Aorta (tissue), 5 donors: ENCODE results near the gene ARHGAP12. TPM values are rescaled to one million over a fixed set of nuclear protein-coding genes. Genes with fewer than 3 reads are reported as not detected.
"Not testable (repeated sequence)": the region's sequence is repeated elsewhere in the genome, so short reads cannot be mapped to it uniquely, and the experiment has no call there.

ENCODE experiments used
- ATAC-seq: fragments of 200-7000 bp; cut with Tn5 transposase; one replicate; pipeline ENCODE4 v1.9.1; 2022; ENCODE audit warnings: moderate library complexity; ENCODE audit not compliant: low FRiP score
- DNase-seq, 2 donors: peaks; one replicate each; pipeline ENCODE4 v3.0.0-alpha.2; 2020
- H3K27ac ChIP-seq, 2 donors: one replicate each; pipeline ENCODE4 v1.5.1; 2013; ENCODE audit warnings: low read length in 2 of 2, mild to moderate bottlenecking in 2 of 2, moderate library complexity in 2 of 2, control low read depth in 1 of 2, inconsistent platforms in 1 of 2, low read depth in 1 of 2
- H3K27me3 ChIP-seq, 2 donors: one replicate each; pipeline ENCODE4 v1.6.1; 2013; ENCODE audit warnings: control low read depth in 1 of 2, low read length in 1 of 2, mild to moderate bottlenecking in 1 of 2, moderate library complexity in 1 of 2; ENCODE audit not compliant: insufficient read depth in 2 of 2, control insufficient read depth in 1 of 2
- H3K36me3 ChIP-seq, 2 donors: one replicate each; pipeline ENCODE4 v1.6.1; 2013; ENCODE audit warnings: control low read depth in 1 of 2, low read length in 1 of 2, mild to moderate bottlenecking in 1 of 2; ENCODE audit not compliant: insufficient read depth in 2 of 2, control insufficient read depth in 1 of 2
- H3K4me1 ChIP-seq, 2 donors: one replicate each; pipeline ENCODE4 v1.6.1; 2013; ENCODE audit warnings: low read length in 2 of 2, control low read depth in 1 of 2, mild to moderate bottlenecking in 1 of 2, moderate library complexity in 1 of 2; ENCODE audit not compliant: insufficient read depth in 2 of 2, control insufficient read depth in 1 of 2
- H3K4me3 ChIP-seq, 2 donors: one replicate each; pipeline ENCODE4 v1.5.1; 2013; ENCODE audit warnings: low read length in 2 of 2, control low read depth in 1 of 2, mild to moderate bottlenecking in 1 of 2
- H3K9me3 ChIP-seq: one replicate; pipeline ENCODE4 v1.6.1; 2013; ENCODE audit warnings: mild to moderate bottlenecking, low read length; ENCODE audit not compliant: control insufficient read depth
- WGBS, 2 donors: extraction: QIAGEN DNeasy Blood & Tissue Kit; methylation state at CpG; one replicate each; pipeline ENCODE4 v1.1.7; 2013; 5-methylcytosine and 5-hydroxymethylcytosine counted together
- intact Hi-C, 2 donors: fragments of 100-400 bp; cut with DNase I; formaldehyde crosslinking; loops; one replicate each; pipeline versions ENCODE4 v1.14.2 to v1.15.0; 2022
- polyA plus RNA-seq, 2 donors: library from polyadenylated mRNA; stranded (reverse); fragments of 200-250 nt; gene quantifications; one replicate each; pipeline ENCODE4 v1.2.3, GENCODE V29; 2013
- total RNA-seq, 2 donors: library from RNA; stranded (reverse); fragmentation: NEBNext Ultra II Directional; extraction: Animal tissue kit (Norgen Biotek cat#: 25700); gene quantifications; one replicate each; pipeline ENCODE4 v1.2.1, GENCODE V29; 2021
- donor health status: healthy with polysubstance abuse.
- donor health status: Bipolar disorder and iron deficiency.
- donor health status: DM: no; HTN: no; CAD: no.
- donor health status: DM: no; HTN: no; CAD: no.
- donor health status: DM: yes; HTN: yes; CAD: no.

ARHGAP12 gene
- total and polyA plus RNA-seq, 4 donors = 17.0 to 34.6 (median 20.5) TPM

DNA sequence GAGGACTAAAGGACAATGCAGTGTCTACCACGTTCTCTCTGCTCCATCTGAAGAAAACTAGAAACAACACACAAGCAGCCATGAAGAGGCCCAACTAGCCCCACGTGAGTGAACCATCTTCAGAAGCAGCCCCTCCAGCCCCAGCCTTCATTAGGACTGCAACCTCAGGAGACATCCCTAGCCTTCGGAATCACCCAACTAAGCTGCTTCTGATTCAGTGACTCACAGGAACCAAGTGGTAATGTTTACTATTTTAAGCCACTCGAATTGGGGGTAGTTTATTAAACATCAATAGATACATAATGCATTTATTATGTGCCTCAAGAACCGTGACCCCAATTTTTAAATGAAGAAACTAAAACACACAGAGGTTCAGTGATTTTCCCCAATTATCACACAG, 22.6 kb downstream of the ARHGAP12 start:
- intact Hi-C loops = no loop called here
- peaks cover 6 to 9% of the 10 kb centered on the region in 2 donors for H3K4me1 ChIP-seq
- no peaks in the 10 kb centered on the region for H3K27me3 ChIP-seq
- H3K9me3 ChIP-seq = no peaks in the 10 kb centered on the region
- no peak overlapping the region for H3K4me3 ChIP-seq
- H3K36me3 ChIP-seq = no peaks in the 10 kb centered on the region
- DNase-seq (no peak), ATAC-seq (no peak)
- H3K27ac ChIP-seq = no peak overlapping the region
- WGBS, 2 donors = 84% methylated on average over 5 of the region's 5 CpGs

DNA sequence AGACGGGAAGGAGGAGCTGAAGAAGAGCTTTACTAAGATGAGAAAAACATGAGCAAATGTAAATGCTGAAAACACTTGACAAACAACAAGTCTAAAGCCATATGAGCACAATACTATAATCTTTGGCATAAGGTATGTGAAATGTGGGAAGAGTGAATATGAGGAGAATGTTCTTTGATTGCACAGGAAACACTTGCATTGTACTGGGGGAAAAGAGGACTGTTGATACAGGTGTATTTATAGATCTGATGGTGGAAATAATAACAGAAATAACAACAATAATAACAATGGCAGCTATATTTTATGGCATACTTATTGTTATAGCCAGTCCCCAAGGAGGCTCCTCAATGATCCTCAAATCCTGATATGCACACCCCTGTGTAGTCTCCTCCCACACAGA, 23.0 kb downstream of the ARHGAP12 start:
- H3K4me3 ChIP-seq = no peak overlapping the region
- 89% methylated on average over 1 of the region's 1 CpG for WGBS, 2 donors
- intact Hi-C loops = no loop called here
- ATAC-seq (no peak), DNase-seq (no peak)
- no peaks in the 10 kb centered on the region for H3K27me3 ChIP-seq
- peaks cover 6 to 9% of the 10 kb centered on the region in 2 donors for H3K4me1 ChIP-seq
- H3K9me3 ChIP-seq = no peaks in the 10 kb centered on the region
- no peak overlapping the region for H3K27ac ChIP-seq
- H3K36me3 ChIP-seq = no peaks in the 10 kb centered on the region

GRCh38 chr10:31902625-31903024, 26.0 kb downstream of the ARHGAP12 start:
- Histone ChIP-seq H3K36me3 (no peaks in the 10 kb centered on the region), H3K27me3 (no peaks in the 10 kb centered on the region), H3K4me1 (peaks cover 5 to 6% of the 10 kb centered on the region in 2 donors), H3K4me3 (no peak overlapping the region), H3K27ac (no peak overlapping the region), H3K9me3 (no peaks in the 10 kb centered on the region)
- no peak for DNase-seq
- ATAC-seq = no peak
- 100% methylated on average over 1 of the region's 1 CpG for WGBS, 2 donors
- intact Hi-C loops = no loop called here

GRCh38 chr10:31897506-31897905, 31.1 kb downstream of the ARHGAP12 start:
- no peaks in the 10 kb centered on the region for H3K36me3 ChIP-seq
- DNase-seq (no peak), ATAC-seq (no peak)
- no peak overlapping the region for H3K27ac ChIP-seq
- 51 to 53% methylated on average over 2 of the region's 2 CpGs for WGBS, 2 donors
- H3K27me3 ChIP-seq = no peaks in the 10 kb centered on the region
- intact Hi-C loops = no loop called here
- H3K9me3 ChIP-seq = no peaks in the 10 kb centered on the region
- peaks cover 0 to 5% of the 10 kb centered on the region in 2 donors for H3K4me1 ChIP-seq
- H3K4me3 ChIP-seq = no peak overlapping the region

DNA sequence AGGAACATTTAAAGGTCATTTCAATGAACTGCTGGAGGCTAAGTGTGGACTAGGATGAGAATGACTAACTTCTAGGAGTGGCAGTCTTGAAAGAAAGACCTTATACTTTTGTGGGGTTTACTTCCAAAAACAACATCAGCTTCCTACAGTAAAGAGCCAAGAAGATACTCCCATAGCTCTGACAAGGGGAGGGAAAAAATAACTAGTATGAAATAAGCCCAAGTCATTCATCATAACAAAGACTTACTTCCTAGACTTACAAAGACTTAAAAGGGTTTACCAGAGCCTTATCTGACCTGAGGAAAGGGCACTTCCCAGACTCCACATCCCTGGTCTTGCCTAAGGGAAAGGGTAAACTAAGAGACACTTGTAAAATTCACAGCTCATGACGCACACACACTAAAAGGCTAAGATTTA, 31.7 kb downstream of the ARHGAP12 start:
- ATAC-seq (peak; percentile 75), DNase-seq (no peak)
- Histone ChIP-seq H3K4me3 (no peak overlapping the region), H3K4me1 (peaks cover 0 to 5% of the 10 kb centered on the region in 2 donors), H3K27ac (peak overlapping the region in 1 of 2 donors; percentile 14), H3K27me3 (no peaks in the 10 kb centered on the region), H3K9me3 (no peaks in the 10 kb centered on the region), H3K36me3 (no peaks in the 10 kb centered on the region)
- 32% methylated on average over 1 of the region's 1 CpG for WGBS, 2 donors
- intact Hi-C loops = no loop called here

GRCh38 chr10:31895722-31896121, 32.9 kb downstream of the ARHGAP12 start:
- DNase-seq, H3K4me1 ChIP-seq, H3K27ac ChIP-seq, intact Hi-C loops, H3K9me3 ChIP-seq, H3K4me3 ChIP-seq, H3K36me3 ChIP-seq, ATAC-seq, H3K27me3 ChIP-seq: not testable (repeated sequence)
- 97 to 98% methylated on average over 6 of the region's 6 CpGs for WGBS, 2 donors

- ATAC-seq = no peak
- Histone ChIP-seq H3K9me3 (no peaks in the 10 kb centered on the region), H3K4me3 (no peak overlapping the region), H3K27me3 (no peaks in the 10 kb centered on the region), H3K36me3 (no peaks in the 10 kb centered on the region), H3K27ac (no peak overlapping the region), H3K4me1 (peaks cover 9 to 13% of the 10 kb centered on the region in 2 donors)
- intact Hi-C loops = no loop called here
- 0 to 11% methylated on average over 1 of the region's 1 CpG for WGBS, 2 donors
- DNase-seq = no peak
Measured at GRCh38 chr10:31888442-31888841, 40.2 kb downstream of the ARHGAP12 start.

- H3K9me3 ChIP-seq = no peaks in the 10 kb centered on the region
- ATAC-seq (no peak), DNase-seq (no peak)
- WGBS, 2 donors = 83 to 91% methylated on average over 7 of the region's 7 CpGs
- intact Hi-C loops = no loop called here
- H3K36me3 ChIP-seq = no peaks in the 10 kb centered on the region
- H3K4me1 ChIP-seq = peaks cover 9 to 13% of the 10 kb centered on the region in 2 donors
- H3K27me3 ChIP-seq = no peaks in the 10 kb centered on the region
- H3K27ac ChIP-seq = peak overlapping the region in 1 of 2 donors; percentile 63
- no peak overlapping the region for H3K4me3 ChIP-seq
Measured at GRCh38 chr10:31887850-31888249, 40.8 kb downstream of the ARHGAP12 start.

- H3K27ac ChIP-seq = peak overlapping the region; percentile 14 to 28
- H3K36me3 ChIP-seq = no peaks in the 10 kb centered on the region
- ATAC-seq (no peak), DNase-seq (no peak)
- peak overlapping the region in 1 of 2 donors; percentile 18 for H3K4me3 ChIP-seq
- peaks cover 9 to 13% of the 10 kb centered on the region in 2 donors for H3K4me1 ChIP-seq
- WGBS, 2 donors = 13 to 19% methylated on average over 1 of the region's 1 CpG
- H3K9me3 ChIP-seq = no peaks in the 10 kb centered on the region
- intact Hi-C loops = no loop called here
- H3K27me3 ChIP-seq = no peaks in the 10 kb centered on the region
Measured at GRCh38 chr10:31886885-31887284, 41.7 kb downstream of the ARHGAP12 start.
